B cell (primary cell): ENCODE data around the gene CMIP.

Experiments
- CTCF ChIP-seq: fragments of 200-600 bp; IDR thresholded peaks from one replicate; pipeline ENCODE4 v1.8.0; 2022; ENCODE audit warnings: antibody characterized with exemption, mild to moderate bottlenecking
- EZH2 ChIP-seq: IDR thresholded peaks from 2 replicates; pipeline ENCODE4 v1.6.1; 2012; ENCODE audit warnings: borderline replicate concordance, low read depth, mild to moderate bottlenecking, moderate library complexity, low read length; ENCODE audit not compliant: insufficient read depth, poor library complexity, severe bottlenecking

GRCh38 chr16:81578636-81579413, 134.2 kb downstream of the CMIP start:
- no peak for TF ChIP-seq CTCF
- TF ChIP-seq EZH2 = no peak
